ENCODE data around the gene PRPH.
"Not testable (repeated sequence)": the region's sequence is repeated elsewhere in the genome, so short reads cannot be mapped to it uniquely, and the experiment has no call there.

The PRPH gene

DNA sequence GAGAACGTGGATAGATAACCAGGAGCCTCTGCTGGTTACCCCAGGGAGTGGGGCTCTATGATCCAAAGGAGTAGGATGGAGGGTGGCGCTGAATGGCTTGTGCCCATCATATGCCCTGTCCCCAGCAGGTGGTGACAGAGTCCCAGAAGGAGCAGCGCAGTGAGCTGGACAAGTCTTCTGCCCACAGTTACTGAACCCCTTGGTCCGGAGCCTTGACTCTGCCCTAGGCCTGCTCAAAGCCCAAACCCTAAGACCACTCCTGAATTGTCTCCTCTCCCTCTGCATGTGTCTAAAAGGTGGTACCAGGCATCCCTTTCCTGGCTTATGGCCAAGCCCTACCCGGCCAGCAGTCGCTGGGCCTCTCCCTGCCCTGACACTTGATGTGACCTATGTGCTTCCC is 3.2 kb downstream of the PRPH start:
- DNase-seq (ENCODE audit: low spot score) = no peak

DNA sequence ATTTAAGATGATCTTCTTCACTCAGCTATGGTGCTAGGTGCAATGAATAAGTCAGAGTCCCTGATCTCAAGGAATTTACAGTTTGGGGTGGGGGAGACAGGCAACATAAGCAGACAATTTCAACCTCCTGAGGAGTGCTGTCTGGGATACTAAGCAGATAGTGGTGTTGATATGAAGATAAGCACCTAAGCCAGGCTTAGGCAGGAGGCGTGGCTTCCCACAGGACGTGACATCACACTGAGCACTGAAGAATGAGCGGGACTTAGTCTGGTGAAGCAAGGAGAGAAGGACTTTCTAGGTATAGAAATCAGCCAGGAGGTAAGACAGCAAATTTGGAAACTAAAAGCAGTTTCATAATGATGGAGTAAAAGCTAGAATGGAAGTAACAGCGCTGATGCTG is 6.8 kb downstream of the PRPH start:
- DNase-seq (ENCODE audit: low spot score) = no peak

DNA sequence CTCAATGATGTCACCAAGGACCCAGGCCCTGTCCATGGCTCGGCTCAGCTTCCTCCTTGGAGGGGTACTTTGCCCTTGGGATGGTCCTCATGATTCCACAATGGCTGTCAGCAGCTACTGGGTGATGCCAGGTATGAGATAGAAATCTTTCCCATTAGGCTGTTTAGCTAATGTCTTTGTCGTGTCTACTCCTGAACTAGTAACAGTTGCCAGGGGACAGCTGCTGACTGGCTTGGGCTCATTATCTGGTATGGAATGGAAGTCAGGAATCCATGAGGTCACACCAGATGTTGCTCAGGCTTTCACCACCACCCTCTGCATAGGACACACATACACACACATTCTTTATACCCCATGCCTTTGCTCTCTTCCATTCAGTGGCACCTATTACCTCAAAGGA is 9.2 kb downstream of the PRPH start:
- DNase-seq (ENCODE audit: low spot score) = no peak

DNA sequence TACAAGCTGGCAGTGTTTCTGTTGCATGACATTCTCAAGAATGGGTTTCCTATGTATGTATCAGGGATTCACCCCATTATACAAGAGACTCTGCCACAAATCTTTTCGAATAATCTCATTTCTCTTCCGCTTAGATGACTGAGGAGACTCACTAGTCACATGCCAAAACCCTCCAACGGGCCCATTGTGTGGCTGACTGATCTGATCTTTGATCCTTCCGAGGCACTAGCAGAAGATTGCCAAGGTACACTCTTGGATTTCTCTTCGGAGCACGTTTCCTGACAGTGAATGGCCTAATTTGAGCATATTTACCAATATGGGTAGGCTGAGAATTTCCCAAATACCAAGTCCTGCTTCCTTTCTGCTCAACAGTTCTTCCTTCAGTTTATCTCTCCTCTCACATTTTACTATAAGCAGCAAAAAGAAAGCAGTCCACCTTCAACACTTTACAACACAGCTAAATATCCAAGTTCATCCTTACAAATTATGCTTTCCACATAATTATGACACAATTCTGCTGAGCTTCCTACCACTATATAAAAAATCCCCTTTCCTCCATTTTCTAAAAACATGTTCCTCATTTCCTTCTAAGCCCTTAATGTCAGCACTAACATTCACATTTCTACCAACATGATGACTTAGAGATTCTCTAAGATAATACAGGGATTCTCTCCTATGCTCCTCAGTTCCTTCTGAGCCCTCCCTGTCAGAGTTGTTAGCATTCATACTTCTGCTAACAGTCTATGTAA is 11.0 kb downstream of the PRPH start:
- no peak for DNase-seq (ENCODE audit: low spot score)

GRCh38 chr12:49309386-49309785 is 14.4 kb downstream of the PRPH start:
- DNase-seq (ENCODE audit: low spot score) = no peak

DNA sequence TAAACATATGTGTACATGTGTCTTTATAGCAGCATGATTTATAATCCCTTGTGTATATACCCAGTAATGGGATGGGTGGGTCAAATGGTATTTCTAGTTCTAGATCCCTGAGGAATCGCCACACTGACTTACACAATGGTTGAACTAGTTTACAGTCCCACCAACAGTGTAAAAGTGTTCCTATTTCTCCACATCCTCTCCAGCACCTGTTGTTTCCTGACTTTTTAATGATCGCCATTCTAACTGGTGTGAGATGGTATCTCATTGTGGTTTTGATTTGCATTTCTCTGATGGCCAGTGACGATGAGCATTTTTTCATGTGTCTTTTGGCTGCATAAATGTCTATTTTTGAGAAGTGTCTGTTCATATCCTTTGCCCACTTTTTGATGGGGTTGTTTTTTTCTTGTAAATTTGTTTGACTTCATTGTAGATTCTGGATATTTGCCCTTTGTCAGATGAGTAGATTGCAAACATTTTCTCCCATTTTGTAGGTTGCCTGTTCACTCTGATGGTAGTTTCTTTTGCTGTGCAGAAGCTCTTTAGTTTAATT is 15.6 kb downstream of the PRPH start:
- DNase-seq (ENCODE audit: low spot score) = not testable (repeated sequence)

- DNase-seq (ENCODE audit: low spot score) = no peak
These were observed 19.9 kb downstream of the PRPH start for GRCh38 chr12:49314811-49315210.

GRCh38 chr12:49317118-49317517 is 22.2 kb downstream of the PRPH start:
- DNase-seq (ENCODE audit: low spot score) = not testable (repeated sequence)

DNA sequence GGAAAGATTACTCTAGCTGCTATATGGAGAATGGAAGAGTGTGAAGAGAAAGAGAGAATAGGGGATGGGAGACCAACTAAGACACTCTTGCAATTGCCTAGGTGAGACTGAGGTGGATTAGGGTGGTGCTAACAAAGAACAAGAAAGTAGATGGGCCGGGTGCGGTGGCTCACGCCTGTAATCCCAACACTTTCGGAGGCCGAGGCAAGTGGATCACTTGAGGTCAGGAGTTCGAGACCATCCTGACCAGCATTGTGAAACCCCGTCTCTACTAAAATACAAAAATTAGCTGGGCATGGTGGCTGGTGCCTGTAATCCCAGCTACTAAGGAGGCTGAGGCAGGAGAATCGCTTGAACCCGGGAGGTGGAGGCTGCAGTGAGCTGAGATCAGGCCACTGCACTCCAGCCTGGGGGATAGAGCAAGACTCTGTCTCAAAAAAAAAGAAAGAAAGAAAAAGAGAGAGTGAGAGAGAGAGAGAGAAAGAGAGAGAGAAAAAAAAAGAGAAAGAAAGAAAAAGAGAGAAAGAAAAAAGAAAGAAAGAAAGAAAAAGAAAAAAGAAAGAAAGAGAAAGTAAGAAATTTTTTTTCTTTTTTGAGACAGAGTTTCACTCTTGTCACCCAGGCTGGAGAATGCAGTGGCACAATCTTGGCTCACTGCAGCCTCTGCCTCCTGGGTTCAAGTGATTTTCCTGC is 25.6 kb downstream of the PRPH start:
- not testable (repeated sequence) for DNase-seq (ENCODE audit: low spot score)

- DNase-seq (ENCODE audit: low spot score) = no peak
These were observed 27.4 kb downstream of the PRPH start for GRCh38 chr12:49322367-49322707.

- peak; percentile 100 for DNase-seq (ENCODE audit: low spot score)
These were observed 28.0 kb downstream of the PRPH start, which contains the start of gene TROAP for GRCh38 chr12:49322708-49323523. Gene TROAP (plus strand): TSS chr12:49323255. CDS start chr12:49323609, 354 bp downstream.

GRCh38 chr12:49323524-49324097 is 28.7 kb downstream of the PRPH start:
- no peak for DNase-seq (ENCODE audit: low spot score)

DNA sequence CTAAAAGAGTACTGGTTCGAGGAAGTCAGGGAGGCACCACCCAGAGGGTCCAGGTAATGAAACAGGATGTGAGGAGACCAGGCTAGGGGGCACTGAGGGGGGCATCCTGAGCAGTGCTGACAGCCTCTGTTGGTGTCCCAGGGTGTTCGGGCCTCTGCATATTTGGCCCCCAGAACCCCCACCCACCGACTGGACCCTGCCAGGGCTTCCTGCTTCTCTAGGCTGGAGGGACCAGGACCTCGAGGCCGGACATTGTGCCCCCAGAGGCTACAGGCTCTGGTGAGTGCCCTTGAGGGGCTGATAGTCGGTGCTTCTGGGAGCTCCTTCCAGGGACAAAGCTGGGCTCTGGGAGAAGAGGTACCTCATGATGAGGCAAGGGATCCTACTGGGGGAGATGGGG is 30.7 kb downstream of the PRPH start:
- no peak for DNase-seq (ENCODE audit: low spot score)

- no peak for DNase-seq (ENCODE audit: low spot score)
These were observed 32.4 kb downstream of the PRPH start for GRCh38 chr12:49327368-49327767.

DNA sequence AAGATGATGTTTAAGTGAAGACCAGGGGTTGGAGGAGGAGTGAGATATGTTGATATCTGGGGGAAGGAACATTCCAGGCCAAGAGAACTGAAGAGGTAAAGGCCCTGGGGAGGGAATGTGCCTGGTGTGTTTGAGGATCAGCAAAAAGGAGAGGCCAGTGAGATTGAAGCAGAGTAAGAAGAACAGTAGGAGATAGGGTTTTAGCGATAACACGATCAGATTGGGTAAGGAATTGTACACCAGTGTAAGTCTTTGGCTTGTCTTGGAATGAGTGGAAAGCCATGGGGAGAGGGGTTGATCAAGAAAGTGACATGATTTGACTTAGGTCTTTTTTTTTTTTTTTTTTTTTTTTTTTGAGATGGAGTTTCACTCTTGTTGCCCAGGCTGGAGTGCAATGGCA is 32.9 kb downstream of the PRPH start:
- DNase-seq (ENCODE audit: low spot score) = no peak

DNA sequence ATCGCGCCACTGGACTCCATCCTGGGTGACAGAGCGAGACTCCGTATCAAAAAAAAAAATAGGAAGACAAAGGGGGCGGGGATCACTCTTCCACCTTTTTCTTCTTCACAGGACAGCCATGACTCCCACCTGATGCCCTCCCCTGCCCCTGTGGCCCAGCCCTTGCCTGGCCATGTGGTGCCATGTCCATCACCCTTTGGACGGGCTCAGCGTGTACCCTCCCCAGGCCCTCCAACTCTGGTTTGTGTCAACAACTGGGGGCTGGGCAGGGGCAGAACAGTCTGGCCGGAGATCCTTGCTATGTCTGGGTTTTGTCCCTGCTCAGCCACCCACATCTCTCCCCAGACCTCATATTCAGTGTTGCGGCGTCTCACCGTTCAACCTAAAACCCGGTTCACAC is 33.9 kb downstream of the PRPH start:
- no peak for DNase-seq (ENCODE audit: low spot score)

DNA sequence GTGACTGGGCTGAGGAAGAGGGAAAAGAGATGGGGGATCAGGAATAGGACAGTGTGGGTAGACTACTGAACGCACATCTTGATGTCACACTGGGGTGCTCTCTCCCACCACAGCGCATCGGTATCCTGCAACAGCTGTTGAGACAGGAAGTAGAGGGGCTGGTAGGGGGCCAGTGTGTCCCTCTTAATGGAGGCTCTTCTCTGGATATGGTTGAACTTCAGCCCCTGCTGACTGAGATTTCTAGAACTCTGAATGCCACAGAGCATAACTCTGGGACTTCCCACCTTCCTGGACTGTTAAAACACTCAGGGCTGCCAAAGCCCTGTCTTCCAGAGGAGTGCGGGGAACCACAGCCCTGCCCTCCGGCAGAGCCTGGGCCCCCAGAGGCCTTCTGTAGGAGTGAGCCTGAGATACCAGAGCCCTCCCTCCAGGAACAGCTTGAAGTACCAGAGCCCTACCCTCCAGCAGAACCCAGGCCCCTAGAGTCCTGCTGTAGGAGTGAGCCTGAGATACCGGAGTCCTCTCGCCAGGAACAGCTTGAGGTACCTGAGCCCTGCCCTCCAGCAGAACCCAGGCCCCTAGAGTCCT is 35.2 kb downstream of the PRPH start:
- DNase-seq (ENCODE audit: low spot score) = no peak

- DNase-seq (ENCODE audit: low spot score) = no peak
These were observed 35.9 kb downstream of the PRPH start for GRCh38 chr12:49330631-49331379.

GRCh38 chr12:49331380-49332222 is 36.7 kb downstream of the PRPH start:
- DNase-seq (ENCODE audit: low spot score) = no peak

DNA sequence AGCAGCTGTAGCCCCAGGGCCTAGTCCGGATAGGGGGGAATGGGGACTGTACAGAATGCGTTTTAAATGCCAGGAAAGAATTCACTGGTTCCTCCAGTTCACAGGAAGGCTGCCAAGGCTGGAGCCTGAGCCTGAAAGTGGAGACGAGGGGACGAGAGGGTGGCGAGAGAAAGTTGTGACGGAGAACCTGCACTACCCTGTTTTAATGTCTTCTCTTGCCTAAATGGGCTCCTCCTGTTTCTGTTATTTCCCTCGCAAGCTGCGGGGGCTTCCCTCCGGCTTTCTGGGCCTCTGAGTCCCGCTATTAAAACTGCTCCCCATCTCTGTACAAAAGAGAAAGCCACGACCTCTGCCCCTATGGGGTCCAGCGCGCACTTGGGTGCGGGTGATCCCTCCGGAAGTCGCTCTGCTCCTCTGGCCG is 37.5 kb downstream of the PRPH start:
- DNase-seq (ENCODE audit: low spot score) = no peak

All from germinal center (tissue), 1 donor.